Erythroblast (primary cell): ENCODE measurements around the gene RNF186.

Experiments used
- GATA1 ChIP-seq: IDR thresholded peaks from 2 replicates; pipeline ENCODE4 v1.6.1; 2011; ENCODE audit warnings: low read depth, mild to moderate bottlenecking, control low read depth, low read length, moderate library complexity
- POLR2A ChIP-seq: IDR thresholded peaks from 2 replicates; pipeline ENCODE4 v1.6.1; 2011; ENCODE audit warnings: mild to moderate bottlenecking, low read length

DNA sequence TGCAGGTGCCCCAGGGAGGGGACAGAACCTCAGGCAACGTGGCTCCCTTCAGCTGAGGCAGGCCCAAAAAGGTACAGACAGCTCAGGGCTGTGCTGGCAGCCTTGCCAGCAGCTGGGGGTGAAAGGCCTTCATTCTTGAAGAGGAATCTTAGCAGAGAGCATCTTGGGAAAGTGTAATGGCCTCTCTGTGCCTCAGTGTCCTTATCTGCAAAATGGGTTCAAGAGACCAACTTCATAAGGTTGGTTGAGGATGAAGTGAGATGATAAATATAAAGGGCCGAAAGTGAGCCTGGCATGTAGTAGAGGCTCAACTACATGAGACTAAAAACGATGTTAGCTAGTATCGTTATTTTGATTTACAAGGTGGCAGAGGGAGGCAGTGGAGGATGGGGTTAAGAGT lies 41.6 kb downstream of the RNF186 start:
- TF ChIP-seq POLR2A (no peak), GATA1 (no peak)
